IMR-90 (cell line): ENCODE results near the gene ABHD12. TPM values are rescaled to one million over a fixed set of nuclear protein-coding genes. Genes with fewer than 3 reads are reported as not detected.

Source experiments
- ATAC-seq: fragments of 200-7000 bp; cut with Tn5 transposase; 2 replicates; pipeline ENCODE4 v1.9.1; 2020; ENCODE audit warnings: low read depth, mild to moderate bottlenecking, moderate library complexity
- BruUV-seq: library from RNA; stranded (reverse); fragments of 400-500 nt; replicated peaks from 2 replicates; lab custom pipeline; 2021; lab: Mats Ljungman, UMichigan
- CTCF ChIA-PET: fragments of 300-600 bp; formaldehyde crosslinking; extraction: SDS; loops from one replicate; lab custom pipeline; 2021; ENCODE audit warnings: antibody characterized with exemption; lab: Yijun Ruan, JAX
- POLR2A ChIA-PET: fragments of 300-600 bp; sonication (Branson Sonifier 250); formaldehyde crosslinking; loops from one replicate; lab custom pipeline; 2022; ENCODE audit warnings: antibody characterized with exemption; ENCODE audit not compliant: unreplicated experiment; lab: Charles Lee
- DNase-seq: peaks from one replicate; pipeline ENCODE4 v3.0.0; 2013
- H2AFZ ChIP-seq: replicated peaks from 2 replicates; pipeline ENCODE3; 2013; ENCODE audit warnings: low read length, mild to moderate bottlenecking; ENCODE audit not compliant: poor library complexity
- H2AK5ac ChIP-seq: 2 replicates; pipeline ENCODE4 v1.6.1; 2013; ENCODE audit warnings: low read depth, low read length, inconsistent platforms
- H2AK9ac ChIP-seq: replicated peaks from 2 replicates; pipeline ENCODE3; 2013; ENCODE audit warnings: mild to moderate bottlenecking, low read depth, low read length, moderate library complexity; ENCODE audit not compliant: poor library complexity
- H2BK120ac ChIP-seq: 2 replicates; pipeline ENCODE4 v1.6.1; 2013; ENCODE audit warnings: low read depth, low read length, inconsistent platforms
- H2BK15ac ChIP-seq: 3 replicates; pipeline ENCODE4 v1.6.1; 2013; ENCODE audit warnings: low read depth, low read length, inconsistent platforms
- H2BK20ac ChIP-seq: 2 replicates; pipeline ENCODE4 v1.6.1; 2013; ENCODE audit warnings: low read depth, mild to moderate bottlenecking, inconsistent platforms, low read length, moderate library complexity
- H2BK5ac ChIP-seq: 2 replicates; pipeline ENCODE4 v1.6.1; 2013; ENCODE audit warnings: mild to moderate bottlenecking, low read depth, low read length, inconsistent platforms; ENCODE audit not compliant: poor library complexity, severe bottlenecking
- H3K14ac ChIP-seq: replicated peaks from 2 replicates; pipeline ENCODE4 v1.6.1; 2013; ENCODE audit warnings: low read depth, low read length, inconsistent platforms
- H3K18ac ChIP-seq: 2 replicates; pipeline ENCODE4 v1.6.1; 2013; ENCODE audit warnings: low read depth, low read length, control low read depth
- H3K23ac ChIP-seq: 2 replicates; pipeline ENCODE4 v1.6.1; 2013; ENCODE audit warnings: low read depth, low read length, inconsistent platforms
- H3K27ac ChIP-seq: 2 replicates; pipeline ENCODE4 v1.5.1; 2013; ENCODE audit warnings: mild to moderate bottlenecking, control low read depth, low read length; ENCODE audit not compliant: insufficient read depth
- H3K27me3 ChIP-seq: 2 replicates; pipeline ENCODE4 v1.6.1; 2013; ENCODE audit warnings: low read length; ENCODE audit not compliant: control insufficient read depth, insufficient read depth
- H3K36me3 ChIP-seq: 2 replicates; pipeline ENCODE4 v1.6.1; 2013; ENCODE audit warnings: low read length, mixed read lengths; ENCODE audit not compliant: control insufficient read depth, insufficient read depth
- H3K4ac ChIP-seq: 2 replicates; pipeline ENCODE4 v1.6.1; 2013; ENCODE audit warnings: low read depth, low read length, inconsistent platforms
- H3K4me1 ChIP-seq: 2 replicates; pipeline ENCODE4 v1.6.1; 2013; ENCODE audit warnings: low read length, mixed read lengths; ENCODE audit not compliant: control insufficient read depth, insufficient read depth
- H3K4me2 ChIP-seq: 2 replicates; pipeline ENCODE4 v1.6.1; 2013; ENCODE audit warnings: low read depth, mild to moderate bottlenecking, control low read depth, low read length, moderate library complexity
- H3K4me3 ChIP-seq: 2 replicates; pipeline ENCODE4 v1.5.1; 2013; ENCODE audit warnings: low read depth, mild to moderate bottlenecking, control low read depth, low read length, moderate library complexity; ENCODE audit not compliant: insufficient read depth
- H3K56ac ChIP-seq: 2 replicates; pipeline ENCODE4 v1.6.1; 2013; ENCODE audit warnings: low read length, inconsistent platforms; ENCODE audit not compliant: insufficient read depth; ENCODE audit errors: extremely low read depth
- H3K79me1 ChIP-seq, 2 experiments: 2 replicates each; pipeline ENCODE4 v1.6.1; 2013; ENCODE audit warnings: low read length in 2 of 2, inconsistent platforms in 1 of 2, low read depth in 1 of 2
- H3K9ac ChIP-seq: 2 replicates; pipeline ENCODE4 v1.6.1; 2013; ENCODE audit warnings: low read depth, low read length, control low read depth
- H3K9me1 ChIP-seq: 2 replicates; pipeline ENCODE4 v1.6.1; 2013; ENCODE audit warnings: low read length, inconsistent platforms; ENCODE audit not compliant: insufficient read depth
- H3K9me3 ChIP-seq: 2 replicates; pipeline ENCODE4 v1.6.1; 2013; ENCODE audit warnings: low read length; ENCODE audit not compliant: control insufficient read depth, insufficient read depth
- H4K20me1 ChIP-seq: 2 replicates; pipeline ENCODE4 v1.6.1; 2013; ENCODE audit warnings: low read length, inconsistent platforms; ENCODE audit not compliant: insufficient read depth
- H4K5ac ChIP-seq: 2 replicates; pipeline ENCODE4 v1.6.1; 2013; ENCODE audit warnings: mild to moderate bottlenecking, low read depth, low read length, control low read depth
- H4K8ac ChIP-seq, 2 experiments: 2 replicates each; pipeline ENCODE4 v1.6.1; 2013; ENCODE audit warnings: low read depth in 2 of 2, low read length in 2 of 2, control low read depth in 1 of 2, inconsistent platforms in 1 of 2
- H4K91ac ChIP-seq: 2 replicates; pipeline ENCODE4 v1.6.1; 2013; ENCODE audit warnings: low read depth, low read length, inconsistent platforms; ENCODE audit not compliant: insufficient read depth
- NFE2L2 ChIP-seq: fragments of 150-350 bp; IDR thresholded peaks from 2 replicates; pipeline ENCODE4 v1.6.1; 2016; ENCODE audit warnings: low read depth, mild to moderate bottlenecking, low read length
- POLR2A ChIP-seq: IDR thresholded peaks from 2 replicates; pipeline ENCODE4 v1.6.1; 2012; ENCODE audit warnings: mild to moderate bottlenecking, low read depth, low read length
- WGBS, 2 experiments: methylation state at CpG; one replicate each; pipeline versions ENCODE4 v1.1.5 to v1.1.7; 2013; ENCODE audit warnings: missing lambda C conversion rate in 2 of 2; ENCODE audit not compliant: insufficient read length in 1 of 2; ENCODE audit errors: extremely low coverage in 2 of 2; 5-methylcytosine and 5-hydroxymethylcytosine counted together
- dilution Hi-C: fragments of 300-500 bp; cut with HindIII; formaldehyde crosslinking; loops from one replicate; pipeline ENCODE4 v1.14.3; 2018; ENCODE audit warnings: low sequenced_read_pairs; ENCODE audit not compliant: unreplicated experiment
- in situ Hi-C: fragments of 300-500 bp; cut with MboI; formaldehyde crosslinking; loops from 3 replicates; pipeline ENCODE4 v1.14.3; 2019; ENCODE audit warnings: low sequenced_read_pairs, inconsistent platforms, mixed read lengths
- intact Hi-C: fragments of 100-400 bp; cut with micrococcal nuclease; formaldehyde crosslinking; loops from 2 replicates; pipeline ENCODE4 v1.10.0; 2022
- polyA plus RNA-seq, 3 experiments: library from polyadenylated mRNA; depleted of rRNA; stranded (reverse); fragments of >200 nt; gene quantifications; 2 replicates each; pipeline ENCODE4 v1.2.3, GENCODE V29; 2012; ENCODE audit warnings: low replicate concordance in 1 of 3
- total RNA-seq: library from RNA; depleted of rRNA; stranded (reverse); fragments of >200 nt; gene quantifications from 2 replicates; pipeline ENCODE4 v1.2.3, GENCODE V29; 2012

Gene ABHD12
- total and polyA plus RNA-seq, 2 of the 4 experiments (the other 2 are of a cell fraction), result 80.7 to 108 TPM

- Histone ChIP-seq H4K20me1 (peaks cover 5% of the 10 kb centered on the region), H3K23ac (no peak overlapping the region), H3K9me3 (no peaks in the 10 kb centered on the region), H2BK5ac (no peak overlapping the region), H2BK20ac (no peak overlapping the region), H2BK15ac (no peak overlapping the region), H4K5ac (no peak overlapping the region), H3K27me3 (no peaks in the 10 kb centered on the region), H2AFZ (no peak overlapping the region), H3K4me1 (no peaks in the 10 kb centered on the region), H3K18ac (no peak overlapping the region), H3K56ac (no peak overlapping the region), H3K27ac (no peak overlapping the region), H3K79me1 (peaks cover 0 to 23% of the 10 kb centered on the region in 2 experiments; a peak in 2 of 4 replicates), H3K4me2 (no peak overlapping the region), H2AK9ac (no peak overlapping the region), H3K14ac (no peak overlapping the region), H2AK5ac (no peak overlapping the region), H4K91ac (no peak overlapping the region), H2BK120ac (no peak overlapping the region), H3K4me3 (no peak overlapping the region), H3K36me3 (peaks cover 76% of the 10 kb centered on the region), H4K8ac (no peak overlapping the region), H3K9ac (no peak overlapping the region), H3K4ac (no peak overlapping the region), H3K9me1 (no peaks in the 10 kb centered on the region; the same call in 1 of the 2 replicates)
- in situ Hi-C loops (no loop called here), dilution Hi-C loops (no loop called here), intact Hi-C loops (no loop called here)
- no TSS peak for BruUV-seq
- no peak for DNase-seq
- TF ChIP-seq NFE2L2 (no peak), POLR2A (no peak)
- 92% methylated on average over 10 of the region's 12 CpGs; no CpG with 5 or more reads in 1 of the 2 experiments for WGBS, 2 experiments
- no peak for ATAC-seq
- CTCF ChIA-PET, result interaction anchor here (0.6 kb wide), 1 partner anchor 9 kb away, joined by 3 read pairs; no protein-coding TSS in a partner anchor
- POLR2A ChIA-PET, result no interaction called here
These were observed 103.7 kb downstream of the ABHD12 start for GRCh38 chr20:25286917-25287316.
